SK-N-SH (cell line): ENCODE data around the gene HABP4. TPM values are rescaled to one million over a fixed set of nuclear protein-coding genes. Genes with fewer than 3 reads are reported as not detected.

Experiments
- CTCF ChIA-PET: fragments of 300-600, 350-600 bp; formaldehyde crosslinking; extraction: SDS; loops from one replicate; lab custom pipeline; 2021; lab: Yijun Ruan, JAX
- POLR2A ChIA-PET: fragments of 350-600 bp; sonication (Branson Sonifier 250); formaldehyde crosslinking; extraction: SDS; loops from one replicate; lab custom pipeline; 2020; ENCODE audit warnings: antibody characterized with exemption, inconsistent platforms; lab: Yijun Ruan, JAX
- DNase-seq: peaks from one replicate; pipeline ENCODE4 v3.0.0; 2012
- H2AFZ ChIP-seq: fragments of 200-600 bp; sonication (generic); 2 replicates; pipeline ENCODE4 v1.8.1; 2016; ENCODE audit warnings: antibody characterized with exemption, mild to moderate bottlenecking, low read depth
- H3F3A ChIP-seq: fragments of 200-600 bp; sonication (generic); replicated peaks from 2 replicates; pipeline ENCODE3; 2016; ENCODE audit warnings: antibody characterized with exemption, mild to moderate bottlenecking; ENCODE audit not compliant: insufficient read depth
- H3K27ac ChIP-seq, 2 experiments: fragments of 200-500 bp in 1 of 2; fragments of 200-600 bp in 1 of 2; sonication (Bioruptor generic) in 1 of 2; sonication (generic), shearing (Covaris generic) in 1 of 2; 2 replicates each; pipeline versions ENCODE4 v1.5.1 to v1.6.1; 2014 to 2016; ENCODE audit warnings: low read depth in 2 of 2, inconsistent platforms in 1 of 2, low read length in 1 of 2, mild to moderate bottlenecking in 1 of 2, mixed read lengths in 1 of 2
- H3K27me3 ChIP-seq: fragments of 200-600 bp; sonication (generic), shearing (Covaris generic); 2 replicates; pipeline ENCODE4 v1.6.1; 2016; ENCODE audit warnings: mixed run types; ENCODE audit not compliant: insufficient read depth
- H3K36me3 ChIP-seq, 2 experiments: fragments of 200-500 bp in 1 of 2; fragments of 200-600 bp in 1 of 2; sonication (Bioruptor generic) in 1 of 2; sonication (generic) in 1 of 2; replicated peaks in 1 of 2; 2 replicates each; pipeline versions ENCODE3 to v1.5.1; 2014 to 2016; ENCODE audit warnings: low read length in 1 of 2, mild to moderate bottlenecking in 1 of 2; ENCODE audit not compliant: insufficient read depth in 2 of 2, control insufficient read depth in 1 of 2
- H3K4me1 ChIP-seq, 2 experiments: fragments of 200-500 bp in 1 of 2; fragments of 200-600 bp in 1 of 2; sonication (Bioruptor generic) in 1 of 2; sonication (generic), shearing (Covaris generic) in 1 of 2; 2 replicates each; pipeline versions ENCODE4 v1.5.1 to v1.6.1; 2014 to 2016; ENCODE audit warnings: low read depth in 1 of 2, low read length in 1 of 2, mixed run types in 1 of 2; ENCODE audit not compliant: insufficient read depth in 2 of 2, control insufficient read depth in 1 of 2
- H3K4me2 ChIP-seq: fragments of 200-600 bp; sonication (generic), shearing (Covaris generic); 2 replicates; pipeline ENCODE4 v1.6.1; 2017; ENCODE audit warnings: mixed run types
- H3K4me3 ChIP-seq, 2 experiments: fragments of 200-500 bp in 1 of 2; fragments of 200-600 bp in 1 of 2; sonication (Bioruptor generic) in 1 of 2; sonication (generic), shearing (Covaris generic) in 1 of 2; 2 replicates each; pipeline versions ENCODE4 v1.5.1 to v1.8.1; 2014 to 2016; ENCODE audit warnings: low read depth in 2 of 2, inconsistent platforms in 1 of 2, low read length in 1 of 2, mild to moderate bottlenecking in 1 of 2, mixed read lengths in 1 of 2, moderate library complexity in 1 of 2
- H3K79me2 ChIP-seq: fragments of 200-600 bp; sonication (generic); 2 replicates; pipeline ENCODE4 v1.8.1; 2017; ENCODE audit warnings: mild to moderate bottlenecking; ENCODE audit not compliant: insufficient read depth
- H3K9ac ChIP-seq: fragments of 200-600 bp; sonication (generic); 2 replicates; pipeline ENCODE4 v1.6.1; 2017; ENCODE audit warnings: mixed run types
- H3K9me2 ChIP-seq: fragments of 200-600 bp; sonication (generic); 2 replicates; pipeline ENCODE4 v1.6.1; 2017; ENCODE audit warnings: mixed run types
- H3K9me3 ChIP-seq: fragments of 200-600 bp; sonication (generic); 2 replicates; pipeline ENCODE4 v1.6.1; 2017; ENCODE audit warnings: mixed run types, mild to moderate bottlenecking, moderate library complexity
- H4K20me1 ChIP-seq: fragments of 200-600 bp; sonication (generic); 2 replicates; pipeline ENCODE4 v1.6.1; 2017; ENCODE audit warnings: mild to moderate bottlenecking, mixed run types; ENCODE audit not compliant: insufficient read depth
- EP300 ChIP-seq, 2 experiments: IDR thresholded peaks; 2 replicates each; pipeline versions ENCODE4 v1.4.0 to v1.6.1; 2012; ENCODE audit warnings: borderline replicate concordance in 1 of 2, low read depth in 1 of 2, low read length in 1 of 2
- EZH2phosphoT487 ChIP-seq: fragments of 200-600 bp; sonication (generic); IDR thresholded peaks from 2 replicates; pipeline ENCODE4 v1.6.1; 2017; ENCODE audit warnings: low read depth, mixed run types, mild to moderate bottlenecking, antibody characterized with exemption, moderate library complexity, borderline replicate concordance
- FOXM1 ChIP-seq: IDR thresholded peaks from 2 replicates; pipeline ENCODE4 v1.4.0; 2012; ENCODE audit warnings: low read depth, mild to moderate bottlenecking
- GABPA ChIP-seq: IDR thresholded peaks from 2 replicates; pipeline ENCODE4 v1.4.0; 2012; ENCODE audit warnings: low read depth, mild to moderate bottlenecking
- MEF2A ChIP-seq: IDR thresholded peaks from 2 replicates; pipeline ENCODE4 v1.4.0; 2012; ENCODE audit warnings: low read depth, borderline replicate concordance
- NFIC ChIP-seq: IDR thresholded peaks from 2 replicates; pipeline ENCODE4 v1.4.0; 2012; ENCODE audit warnings: borderline replicate concordance
- RAD21 ChIP-seq: IDR thresholded peaks from 2 replicates; pipeline ENCODE4 v1.6.1; 2012; ENCODE audit warnings: mild to moderate bottlenecking, low read length
- RCOR1 ChIP-seq: fragments of 150-350 bp; IDR thresholded peaks from 2 replicates; pipeline ENCODE4 v1.6.1; 2017; ENCODE audit warnings: antibody characterized with exemption, low read length
- REST ChIP-seq: IDR thresholded peaks from 2 replicates; pipeline ENCODE4 v1.6.1; 2012; ENCODE audit warnings: mild to moderate bottlenecking, low read depth, low read length, moderate library complexity
- RXRA ChIP-seq: IDR thresholded peaks from 2 replicates; pipeline ENCODE4 v1.4.0; 2012; ENCODE audit warnings: low read depth, mild to moderate bottlenecking, borderline replicate concordance
- SIN3A ChIP-seq: IDR thresholded peaks from 2 replicates; pipeline ENCODE4 v1.6.1; 2012; ENCODE audit warnings: low read depth, mild to moderate bottlenecking, low read length, moderate library complexity, borderline replicate concordance
- SMC3 ChIP-seq: IDR thresholded peaks from 2 replicates; pipeline ENCODE4 v1.6.1; 2012; ENCODE audit warnings: low read depth, low read length, improper control_type of control experiment
- TCF12 ChIP-seq: IDR thresholded peaks from 2 replicates; pipeline ENCODE4 v1.4.0; 2012
- TEAD4 ChIP-seq: IDR thresholded peaks from 2 replicates; pipeline ENCODE4 v1.4.0; 2012; ENCODE audit warnings: mild to moderate bottlenecking, borderline replicate concordance; ENCODE audit not compliant: insufficient read depth
- whole genome bisulfite sequencing: methylation state at CpG from one replicate; pipeline ENCODE4 v1.1.6; 2017; ENCODE audit warnings: low lambda C conversion rate; 5-methylcytosine and 5-hydroxymethylcytosine counted together
- polyA plus RNA-seq, 3 experiments: library from polyadenylated mRNA; depleted of rRNA; stranded (reverse); fragments of >200 nt; gene quantifications; 2 replicates each; pipeline ENCODE4 v1.2.3, GENCODE V29; 2012
- TF ChIP-seq, protein P1 (sequence below): IDR thresholded peaks from 2 replicates; pipeline ENCODE4; 2012
- TF ChIP-seq, protein P2 (sequence below): fragments of 150-350 bp; IDR thresholded peaks from 2 replicates; pipeline ENCODE4 v1.6.1; 2017; ENCODE audit warnings: antibody characterized with exemption, low read length, low read depth, borderline replicate concordance

Gene HABP4
- polyA plus RNA-seq, 1 of the 3 experiments (the other 2 are of a cell fraction) = 19.0 TPM

DNA sequence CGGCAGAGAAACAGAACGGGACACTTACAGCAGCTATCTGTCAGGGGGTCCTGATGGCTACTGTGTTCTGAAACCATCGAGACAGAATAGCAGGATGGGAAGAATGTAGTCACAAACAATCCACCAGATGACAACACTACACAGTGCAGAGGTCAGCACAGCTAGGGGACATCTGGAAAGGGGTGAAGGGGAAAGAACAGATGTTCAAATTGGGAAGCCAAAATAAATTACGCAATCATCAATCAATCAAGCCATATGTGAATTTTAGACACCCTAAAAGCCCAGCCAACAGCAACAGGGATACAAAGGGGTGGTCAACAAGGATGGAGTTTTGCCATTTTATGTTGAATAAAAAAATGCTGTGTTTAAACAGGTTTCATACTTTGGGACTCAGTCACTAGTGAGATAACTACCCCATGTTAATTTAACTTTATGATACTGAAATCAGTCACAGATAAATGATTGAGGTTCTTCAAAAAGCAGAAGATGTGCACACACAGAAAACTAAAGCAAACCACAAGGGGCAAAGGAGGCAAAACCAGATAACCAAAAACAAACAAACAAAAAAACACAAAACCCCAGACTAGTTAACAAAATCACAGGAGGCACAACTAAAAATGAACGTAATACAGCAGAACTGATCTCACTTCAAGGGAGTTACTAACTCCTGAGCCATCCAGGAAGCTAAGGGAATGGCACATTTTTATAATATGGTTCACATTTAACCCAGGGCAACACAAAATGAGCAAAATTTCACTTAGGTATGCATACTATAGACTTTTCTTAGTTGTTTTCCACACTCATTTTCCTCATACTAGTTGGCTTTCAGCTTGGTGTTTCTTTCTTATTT lies 65.9 kb downstream of the HABP4 start:
- Histone ChIP-seq H3K36me3 (peaks cover 2 to 7% of the 10 kb centered on the region in 2 experiments), H3K4me3 (no peak overlapping the region), H2AFZ (no peak overlapping the region), H3K27ac (peak overlapping the region; percentile 53 to 59; a peak in 3 of 4 replicates), H3F3A (peaks cover 13% of the 10 kb centered on the region), H3K27me3 (no peaks in the 10 kb centered on the region), H3K9me2 (no peaks in the 10 kb centered on the region), H3K4me2 (no peak overlapping the region), H4K20me1 (no peaks in the 10 kb centered on the region), H3K79me2 (no peaks in the 10 kb centered on the region), H3K9me3 (no peaks in the 10 kb centered on the region), H3K9ac (no peak overlapping the region), H3K4me1 (peaks cover 0 to 22% of the 10 kb centered on the region in 2 experiments; a peak in 1 of 4 replicates)
- TF ChIP-seq EP300 (IDR thresholded peaks at IDR 0.05; ENCODE audit: borderline replicate concordance in 1 of 2, low read depth in 1 of 2, low read length in 1 of 2) = no peak
- 0 out of 2 replicates have a peak, but pooled peaks have one; percentile 5 for TF ChIP-seq TCF12
- TF ChIP-seq MEF2A = no peak
- POLR2A ChIA-PET = no interaction called here
- no peak for DNase-seq
- 79% methylated on average over 5 of the region's 5 CpGs for WGBS
- CTCF ChIA-PET = interaction anchor here (0.9 to 1.1 kb wide), 2 partner anchors 51 kb away, joined by 3 to 5 read pairs; no protein-coding TSS in a partner anchor

- Histone ChIP-seq H2AFZ (no peak overlapping the region), H3F3A (peaks cover 8% of the 10 kb centered on the region), H3K9me3 (no peaks in the 10 kb centered on the region), H3K27ac (no peak overlapping the region), H4K20me1 (no peaks in the 10 kb centered on the region), H3K9me2 (no peaks in the 10 kb centered on the region), H3K79me2 (no peaks in the 10 kb centered on the region), H3K36me3 (peaks cover 9% of the 10 kb centered on the region in 2 experiments), H3K9ac (no peak overlapping the region), H3K4me2 (no peak overlapping the region), H3K27me3 (no peaks in the 10 kb centered on the region), H3K4me1 (peaks cover 0 to 15% of the 10 kb centered on the region in 2 experiments; a peak in 1 of 4 replicates), H3K4me3 (no peak overlapping the region)
- POLR2A ChIA-PET = no interaction called here
- CTCF ChIA-PET = no interaction called here
- no peak for TF ChIP-seq RXRA
- no peak for TF ChIP-seq TEAD4
- TF ChIP-seq EZH2phosphoT487 = no peak
- TF ChIP-seq FOXM1 = no peak
- no peak for TF ChIP-seq RCOR1
- no peak for TF ChIP-seq EP300 (IDR thresholded peaks at IDR 0.05; ENCODE audit: borderline replicate concordance in 1 of 2, low read depth in 1 of 2, low read length in 1 of 2)
- TF ChIP-seq GABPA = no peak
- TF ChIP-seq, protein P1, sequence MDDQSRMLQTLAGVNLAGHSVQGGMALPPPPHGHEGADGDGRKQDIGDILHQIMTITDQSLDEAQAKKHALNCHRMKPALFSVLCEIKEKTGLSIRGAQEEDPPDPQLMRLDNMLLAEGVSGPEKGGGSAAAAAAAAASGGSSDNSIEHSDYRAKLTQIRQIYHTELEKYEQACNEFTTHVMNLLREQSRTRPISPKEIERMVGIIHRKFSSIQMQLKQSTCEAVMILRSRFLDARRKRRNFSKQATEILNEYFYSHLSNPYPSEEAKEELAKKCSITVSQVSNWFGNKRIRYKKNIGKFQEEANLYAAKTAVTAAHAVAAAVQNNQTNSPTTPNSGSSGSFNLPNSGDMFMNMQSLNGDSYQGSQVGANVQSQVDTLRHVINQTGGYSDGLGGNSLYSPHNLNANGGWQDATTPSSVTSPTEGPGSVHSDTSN = no peak
- TF ChIP-seq REST = no peak
- no peak for TF ChIP-seq SIN3A
- TF ChIP-seq, protein P2, sequence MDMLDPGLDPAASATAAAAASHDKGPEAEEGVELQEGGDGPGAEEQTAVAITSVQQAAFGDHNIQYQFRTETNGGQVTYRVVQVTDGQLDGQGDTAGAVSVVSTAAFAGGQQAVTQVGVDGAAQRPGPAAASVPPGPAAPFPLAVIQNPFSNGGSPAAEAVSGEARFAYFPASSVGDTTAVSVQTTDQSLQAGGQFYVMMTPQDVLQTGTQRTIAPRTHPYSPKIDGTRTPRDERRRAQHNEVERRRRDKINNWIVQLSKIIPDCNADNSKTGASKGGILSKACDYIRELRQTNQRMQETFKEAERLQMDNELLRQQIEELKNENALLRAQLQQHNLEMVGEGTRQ = no peak
- no peak for TF ChIP-seq RAD21
- no peak for TF ChIP-seq NFIC
- TF ChIP-seq SMC3 = no peak
- DNase-seq = no peak
- WGBS = 95% methylated on average over 7 of the region's 7 CpGs
Measured at GRCh38 chr9:96519095-96519494, 69.1 kb downstream of the HABP4 start.
